Neural crest cell (in vitro differentiated cells): ENCODE data around the gene NLGN1. TPM values are rescaled to one million over a fixed set of nuclear protein-coding genes. Genes with fewer than 3 reads are reported as not detected.

Experiments used
- DNase-seq: peaks from one replicate; pipeline ENCODE4 v3.0.0; 2021; ENCODE audit warnings: low read depth, mixed read lengths, low spot score
- H3K27ac Mint-ChIP-seq: one replicate; pipeline ENCODE4 v1.8.0; 2021; ENCODE audit warnings: mild to moderate bottlenecking, mixed read lengths; ENCODE audit not compliant: unreplicated experiment
- H3K27me3 Mint-ChIP-seq: 2 replicates; pipeline ENCODE4 v1.8.0; 2021; ENCODE audit warnings: low read depth, mild to moderate bottlenecking, mixed read lengths
- H3K36me3 Mint-ChIP-seq: 2 replicates; pipeline ENCODE4 v1.8.0; 2021; ENCODE audit warnings: low read depth, mild to moderate bottlenecking, mixed read lengths
- H3K4me1 Mint-ChIP-seq: 2 replicates; pipeline ENCODE4 v1.8.0; 2021; ENCODE audit warnings: mixed read lengths
- H3K4me3 Mint-ChIP-seq: one replicate; pipeline ENCODE4 v1.8.0; 2021; ENCODE audit warnings: mild to moderate bottlenecking, mixed read lengths
- H3K9me3 Mint-ChIP-seq: 2 replicates; pipeline ENCODE4 v1.8.0; 2021; ENCODE audit warnings: mixed read lengths
- total RNA-seq: library from RNA; stranded (reverse); gene quantifications from 2 replicates; pipeline ENCODE4 v1.2.1, GENCODE V29; 2021
- TF ChIP-seq, protein P1 (sequence below): fragments of 200-600 bp; sonication (generic); conservative IDR thresholded peaks from 2 replicates; pipeline ENCODE4 v1.5.0; 2021; ENCODE audit warnings: antibody characterized with exemption, mild to moderate bottlenecking

NLGN1 gene
- total RNA-seq, 1 donor from 2014 or later, result 20.0 TPM

- Mint-ChIP-seq H3K4me3 (no peak overlapping the region), H3K27me3 (no peaks in the 10 kb centered on the region), H3K4me1 (no peaks in the 10 kb centered on the region), H3K9me3 (no peaks in the 10 kb centered on the region), H3K27ac (no peak overlapping the region), H3K36me3 (no peaks in the 10 kb centered on the region)
- no peak for DNase-seq
- TF ChIP-seq, protein P1, sequence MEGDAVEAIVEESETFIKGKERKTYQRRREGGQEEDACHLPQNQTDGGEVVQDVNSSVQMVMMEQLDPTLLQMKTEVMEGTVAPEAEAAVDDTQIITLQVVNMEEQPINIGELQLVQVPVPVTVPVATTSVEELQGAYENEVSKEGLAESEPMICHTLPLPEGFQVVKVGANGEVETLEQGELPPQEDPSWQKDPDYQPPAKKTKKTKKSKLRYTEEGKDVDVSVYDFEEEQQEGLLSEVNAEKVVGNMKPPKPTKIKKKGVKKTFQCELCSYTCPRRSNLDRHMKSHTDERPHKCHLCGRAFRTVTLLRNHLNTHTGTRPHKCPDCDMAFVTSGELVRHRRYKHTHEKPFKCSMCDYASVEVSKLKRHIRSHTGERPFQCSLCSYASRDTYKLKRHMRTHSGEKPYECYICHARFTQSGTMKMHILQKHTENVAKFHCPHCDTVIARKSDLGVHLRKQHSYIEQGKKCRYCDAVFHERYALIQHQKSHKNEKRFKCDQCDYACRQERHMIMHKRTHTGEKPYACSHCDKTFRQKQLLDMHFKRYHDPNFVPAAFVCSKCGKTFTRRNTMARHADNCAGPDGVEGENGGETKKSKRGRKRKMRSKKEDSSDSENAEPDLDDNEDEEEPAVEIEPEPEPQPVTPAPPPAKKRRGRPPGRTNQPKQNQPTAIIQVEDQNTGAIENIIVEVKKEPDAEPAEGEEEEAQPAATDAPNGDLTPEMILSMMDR, result no peak
Observed at GRCh38 chr3:174153871-174154270, 756.3 kb downstream of the NLGN1 start.

DNA sequence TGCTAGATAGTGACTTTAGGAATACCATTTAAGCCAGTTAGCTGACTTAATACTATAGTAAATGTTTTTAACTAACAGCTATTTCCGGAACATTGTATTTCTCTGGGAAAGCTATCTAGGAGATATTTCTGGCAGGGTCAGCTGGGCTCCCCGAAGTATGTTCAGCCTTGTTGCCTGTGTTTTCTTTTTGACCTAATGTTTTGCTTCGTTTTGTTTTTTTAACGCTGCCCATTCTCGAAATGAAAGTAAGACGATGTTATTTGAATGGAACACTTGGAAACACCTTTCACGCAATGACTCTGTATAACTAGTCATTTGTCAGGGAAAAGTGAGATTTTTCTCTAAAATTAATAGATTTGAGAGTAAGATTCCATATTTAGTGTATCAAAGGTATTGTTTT lies 758.7 kb downstream of the NLGN1 start:
- Mint-ChIP-seq H3K36me3 (no peaks in the 10 kb centered on the region), H3K27ac (no peak overlapping the region), H3K4me1 (peaks cover 6% of the 10 kb centered on the region), H3K9me3 (peaks cover 3% of the 10 kb centered on the region), H3K27me3 (no peaks in the 10 kb centered on the region), H3K4me3 (no peak overlapping the region)
- no peak for DNase-seq
- TF ChIP-seq, protein P1, result no peak

DNA sequence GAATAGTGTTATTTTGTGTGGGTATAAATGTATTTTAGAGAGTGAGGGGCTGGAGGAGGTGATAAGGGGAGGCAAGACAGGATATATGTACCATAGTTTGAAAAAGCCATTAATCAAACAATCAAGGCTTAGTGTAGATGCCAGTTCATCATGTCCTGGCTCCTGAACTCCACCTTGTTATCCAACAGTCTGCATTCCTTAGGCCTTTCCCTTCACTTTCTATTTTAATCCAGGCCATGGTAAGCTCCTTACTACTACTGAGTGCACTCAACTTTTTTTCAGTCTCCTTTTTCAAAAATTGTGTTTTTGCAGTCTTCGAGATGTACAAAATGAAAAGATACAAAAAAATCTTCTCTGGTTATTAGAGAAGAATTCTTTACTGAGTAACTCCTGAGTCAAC lies 761.1 kb downstream of the NLGN1 start:
- Mint-ChIP-seq H3K4me3 (no peak overlapping the region), H3K36me3 (no peaks in the 10 kb centered on the region), H3K9me3 (peaks cover 3% of the 10 kb centered on the region), H3K4me1 (peaks cover 6% of the 10 kb centered on the region), H3K27ac (no peak overlapping the region), H3K27me3 (no peaks in the 10 kb centered on the region)
- TF ChIP-seq, protein P1, result no peak
- DNase-seq, result no peak

- Mint-ChIP-seq H3K36me3 (peaks cover 7% of the 10 kb centered on the region), H3K27ac (no peak overlapping the region), H3K4me1 (peaks cover 6% of the 10 kb centered on the region), H3K4me3 (no peak overlapping the region), H3K27me3 (no peaks in the 10 kb centered on the region), H3K9me3 (peaks cover 9% of the 10 kb centered on the region)
- TF ChIP-seq, protein P1, result no peak
- no peak for DNase-seq
Observed at GRCh38 chr3:174159604-174160003, 762.1 kb downstream of the NLGN1 start.

GRCh38 chr3:174162550-174162949 lies 765.0 kb downstream of the NLGN1 start:
- H3K36me3 Mint-ChIP-seq, result peaks cover 16% of the 10 kb centered on the region
- H3K27me3 Mint-ChIP-seq, result no peaks in the 10 kb centered on the region
- no peak for DNase-seq
- H3K4me1 Mint-ChIP-seq, result peaks cover 6% of the 10 kb centered on the region
- H3K27ac Mint-ChIP-seq, result no peak overlapping the region
- TF ChIP-seq, protein P1, result no peak
- H3K4me3 Mint-ChIP-seq, result no peak overlapping the region
- peaks cover 11% of the 10 kb centered on the region for H3K9me3 Mint-ChIP-seq

DNA sequence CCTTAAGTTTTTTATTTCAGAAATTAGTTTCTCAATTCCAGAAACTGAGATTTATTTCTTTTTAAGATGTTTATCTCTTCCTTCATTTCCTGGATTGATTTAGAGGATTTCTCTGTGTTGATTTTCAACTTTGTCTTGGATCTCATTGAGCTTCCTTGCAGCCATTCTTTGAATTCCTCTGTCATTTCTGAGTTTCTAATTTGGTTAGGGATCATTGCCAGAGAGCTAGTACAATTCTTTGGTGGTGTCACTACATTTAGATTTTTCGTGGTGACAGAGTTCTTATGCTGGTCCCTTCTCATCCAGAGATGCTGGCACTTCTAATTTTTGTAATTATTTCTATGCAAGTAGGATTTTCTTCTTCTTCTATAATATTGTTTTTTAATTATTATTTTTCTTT lies 770.5 kb downstream of the NLGN1 start:
- DNase-seq, result no peak
- no peaks in the 10 kb centered on the region for H3K27me3 Mint-ChIP-seq
- no peaks in the 10 kb centered on the region for H3K4me1 Mint-ChIP-seq
- peaks cover 16% of the 10 kb centered on the region for H3K36me3 Mint-ChIP-seq
- H3K4me3 Mint-ChIP-seq, result no peak overlapping the region
- TF ChIP-seq, protein P1, result no peak
- H3K27ac Mint-ChIP-seq, result no peak overlapping the region
- H3K9me3 Mint-ChIP-seq, result peaks cover 8% of the 10 kb centered on the region
